GM18499 (cell line): ENCODE measurements around the gene COQ3.

Experiments
- ATAC-seq: cut with Tn5 transposase; IDR thresholded peaks from one replicate; pipeline ENCODE4 v1.9.1; 2021; ENCODE audit warnings: moderate number of reproducible peaks; ENCODE audit not compliant: insufficient read depth, unreplicated experiment

Gene COQ3

GRCh38 chr6:99393366-99393697 is 663 bp downstream of the COQ3 start:
- no peak for ATAC-seq

- no peak for ATAC-seq
Measured at GRCh38 chr6:99390896-99391295, 3.1 kb downstream of the COQ3 start.

GRCh38 chr6:99384507-99384906 is 9.5 kb downstream of the COQ3 start:
- no peak for ATAC-seq

GRCh38 chr6:99378636-99379035 is 15.4 kb downstream of the COQ3 start:
- no peak for ATAC-seq

GRCh38 chr6:99369533-99369932 is 24.5 kb downstream of the COQ3 start:
- ATAC-seq, result no peak

GRCh38 chr6:99366852-99367251 is 27.1 kb downstream of the COQ3 start:
- ATAC-seq, result no peak

GRCh38 chr6:99364026-99364425 is 30.0 kb downstream of the COQ3 start:
- peak; percentile 94 for ATAC-seq

- ATAC-seq, result no peak
Measured at GRCh38 chr6:99362678-99363268, 31.2 kb downstream of the COQ3 start.

- no peak for ATAC-seq
Measured at GRCh38 chr6:99359800-99360199, 34.2 kb downstream of the COQ3 start.

GRCh38 chr6:99356641-99357040 is 37.4 kb downstream of the COQ3 start:
- ATAC-seq, result no peak

GRCh38 chr6:99354983-99355382 is 39.0 kb downstream of the COQ3 start:
- no peak for ATAC-seq

GRCh38 chr6:99353126-99353525 is 40.9 kb downstream of the COQ3 start:
- no peak for ATAC-seq

- no peak for ATAC-seq
Measured at GRCh38 chr6:99350573-99350972, 43.4 kb downstream of the COQ3 start.

GRCh38 chr6:99349171-99350141 is 44.5 kb downstream of the COQ3 start, which contains the start of gene FAXC:
FAXC (minus strand) TSS chr6:99349674; CDS start chr6:99349372, 302 bp downstream.
- ATAC-seq, result no peak

GRCh38 chr6:99348288-99349170 is 45.5 kb downstream of the COQ3 start:
- ATAC-seq, result no peak

GRCh38 chr6:99347804-99348203 is 46.2 kb downstream of the COQ3 start:
- no peak for ATAC-seq

GRCh38 chr6:99346595-99346994 is 47.4 kb downstream of the COQ3 start:
- no peak for ATAC-seq

GRCh38 chr6:99345164-99345563 is 48.8 kb downstream of the COQ3 start:
- no peak for ATAC-seq

- ATAC-seq, result no peak
Measured at GRCh38 chr6:99344289-99344688, 49.7 kb downstream of the COQ3 start.

- no peak for ATAC-seq
Measured at GRCh38 chr6:99341862-99342455, 52.0 kb downstream of the COQ3 start.
